ENCODE results near the gene BCR. TPM values are rescaled to one million over a fixed set of nuclear protein-coding genes. Genes with fewer than 3 reads are reported as not detected.

Gene BCR
- total RNA-seq, 2 experiments from 2014 or later, result 20.6 to 40.2 TPM

- ATAC-seq, result no peak
- no peaks in the 10 kb centered on the region for H3K36me3 Mint-ChIP-seq
- H3K4me1 Mint-ChIP-seq, result peaks cover 8% of the 10 kb centered on the region
- H3K4me3 Mint-ChIP-seq, result no peak overlapping the region
- DNase-seq, result no peak
- no peak overlapping the region for H3K27ac Mint-ChIP-seq
- no peaks in the 10 kb centered on the region for H3K27me3 Mint-ChIP-seq
- CTCF ChIA-PET, result interaction anchor here (1.8 to 3.1 kb wide), 3 partner anchors 10 to 198 kb away, joined by 6 to 13 read pairs (median 10); partner anchors contain the start of gene RAB36
- no peaks in the 10 kb centered on the region for H3K9me3 Mint-ChIP-seq (ENCODE audit: low read depth)
Observed at GRCh38 chr22:23155143-23155542, 25.2 kb upstream of the BCR start.

GRCh38 chr22:23155831-23156230, 24.5 kb upstream of the BCR start:
- Mint-ChIP-seq H3K9me3 (ENCODE audit: low read depth) (no peaks in the 10 kb centered on the region), H3K36me3 (no peaks in the 10 kb centered on the region), H3K27me3 (no peaks in the 10 kb centered on the region), H3K4me3 (no peak overlapping the region), H3K4me1 (peaks cover 8% of the 10 kb centered on the region), H3K27ac (no peak overlapping the region)
- DNase-seq, result no peak
- ATAC-seq, result no peak
- CTCF ChIA-PET, result interaction anchor here (0.9 to 3.1 kb wide), 4 partner anchors 11 to 126 kb away, joined by 3 to 13 read pairs (median 8); partner anchors contain the start of gene RAB36

GRCh38 chr22:23156286-23156685, 24.0 kb upstream of the BCR start:
- no peaks in the 10 kb centered on the region for H3K36me3 Mint-ChIP-seq
- H3K27me3 Mint-ChIP-seq, result no peaks in the 10 kb centered on the region
- DNase-seq (no peak), ATAC-seq (no peak)
- H3K4me3 Mint-ChIP-seq, result no peak overlapping the region
- H3K27ac Mint-ChIP-seq, result no peak overlapping the region
- CTCF ChIA-PET, result interaction anchor here (0.9 to 3.1 kb wide), 6 partner anchors 12 to 230 kb away, joined by 3 to 13 read pairs (median 6); partner anchors contain the start of gene RAB36
- H3K4me1 Mint-ChIP-seq, result peaks cover 8% of the 10 kb centered on the region
- H3K9me3 Mint-ChIP-seq (ENCODE audit: low read depth), result no peaks in the 10 kb centered on the region

- H3K9me3 Mint-ChIP-seq (ENCODE audit: low read depth), result no peaks in the 10 kb centered on the region
Observed at GRCh38 chr22:23157560-23158515, 22.5 kb upstream of the BCR start.

GRCh38 chr22:23158516-23159290, 21.6 kb upstream of the BCR start:
- H3K27ac Mint-ChIP-seq, result no peak overlapping the region
- no peak for ATAC-seq
- H3K36me3 Mint-ChIP-seq, result no peaks in the 10 kb centered on the region
- CTCF ChIA-PET, result interaction anchor here (1.7 kb wide), 1 partner anchor 20 kb away, joined by 4 read pairs; no protein-coding TSS in a partner anchor
- H3K9me3 Mint-ChIP-seq (ENCODE audit: low read depth), result no peaks in the 10 kb centered on the region
- DNase-seq, result no peak
- H3K4me1 Mint-ChIP-seq, result no peaks in the 10 kb centered on the region
- H3K4me3 Mint-ChIP-seq, result no peak overlapping the region
- no peaks in the 10 kb centered on the region for H3K27me3 Mint-ChIP-seq

More at GRCh38 chr22:23157560-23158515, 22.5 kb upstream of the BCR start:
- ATAC-seq (no peak), DNase-seq (no peak)
- H3K27ac Mint-ChIP-seq, result no peak overlapping the region
- no peaks in the 10 kb centered on the region for H3K36me3 Mint-ChIP-seq
- H3K4me3 Mint-ChIP-seq, result no peak overlapping the region
- no peaks in the 10 kb centered on the region for H3K27me3 Mint-ChIP-seq
- H3K4me1 Mint-ChIP-seq, result peaks cover 6% of the 10 kb centered on the region
- CTCF ChIA-PET, result interaction anchor here (1.0 to 3.1 kb wide), 6 partner anchors 11 to 228 kb away, joined by 3 to 13 read pairs (median 4); partner anchors contain the start of gene RAB36

- no peaks in the 10 kb centered on the region for H3K4me1 Mint-ChIP-seq
Observed at GRCh38 chr22:23159291-23159630, 21.0 kb upstream of the BCR start.

GRCh38 chr22:23161029-23161428, 19.3 kb upstream of the BCR start:
- no peak for DNase-seq
- ATAC-seq, result no peak
- Mint-ChIP-seq H3K27me3 (no peaks in the 10 kb centered on the region), H3K4me3 (no peak overlapping the region), H3K9me3 (ENCODE audit: low read depth) (no peaks in the 10 kb centered on the region), H3K4me1 (no peaks in the 10 kb centered on the region), H3K36me3 (no peaks in the 10 kb centered on the region), H3K27ac (no peak overlapping the region)
- CTCF ChIA-PET, result no interaction called here

More at GRCh38 chr22:23159291-23159630, 21.0 kb upstream of the BCR start:
- no peaks in the 10 kb centered on the region for H3K27me3 Mint-ChIP-seq
- H3K4me3 Mint-ChIP-seq, result no peak overlapping the region
- H3K9me3 Mint-ChIP-seq (ENCODE audit: low read depth), result no peaks in the 10 kb centered on the region
- no peaks in the 10 kb centered on the region for H3K36me3 Mint-ChIP-seq
- CTCF ChIA-PET, result no interaction called here
- ATAC-seq (no peak), DNase-seq (no peak)
- no peak overlapping the region for H3K27ac Mint-ChIP-seq

GRCh38 chr22:23161574-23161973, 18.7 kb upstream of the BCR start:
- Mint-ChIP-seq H3K4me3 (no peak overlapping the region), H3K9me3 (ENCODE audit: low read depth) (no peaks in the 10 kb centered on the region), H3K36me3 (no peaks in the 10 kb centered on the region), H3K27me3 (no peaks in the 10 kb centered on the region), H3K27ac (no peak overlapping the region), H3K4me1 (no peaks in the 10 kb centered on the region)
- CTCF ChIA-PET, result no interaction called here
- DNase-seq (no peak), ATAC-seq (no peak)

GRCh38 chr22:23163665-23164064, 16.6 kb upstream of the BCR start:
- CTCF ChIA-PET, result interaction anchor here (1.1 to 1.5 kb wide), 4 partner anchors 10 to 126 kb away, joined by 4 to 6 read pairs (median 4); no protein-coding TSS in a partner anchor
- no peak for DNase-seq
- no peaks in the 10 kb centered on the region for H3K9me3 Mint-ChIP-seq (ENCODE audit: low read depth)
- H3K4me3 Mint-ChIP-seq, result no peak overlapping the region
- ATAC-seq, result no peak
- no peak overlapping the region for H3K27ac Mint-ChIP-seq
- H3K36me3 Mint-ChIP-seq, result no peaks in the 10 kb centered on the region
- H3K4me1 Mint-ChIP-seq, result no peaks in the 10 kb centered on the region
- H3K27me3 Mint-ChIP-seq, result no peaks in the 10 kb centered on the region

GRCh38 chr22:23164091-23164490, 16.2 kb upstream of the BCR start:
- CTCF ChIA-PET, result interaction anchor here (1.1 to 1.5 kb wide), 4 partner anchors 10 to 126 kb away, joined by 4 to 6 read pairs (median 4); no protein-coding TSS in a partner anchor
- no peak overlapping the region for H3K27ac Mint-ChIP-seq

GRCh38 chr22:23166042-23166831, 14.1 kb upstream of the BCR start:
- ATAC-seq, result no peak
- Mint-ChIP-seq H3K9me3 (ENCODE audit: low read depth) (no peaks in the 10 kb centered on the region), H3K27ac (no peak overlapping the region), H3K27me3 (no peaks in the 10 kb centered on the region), H3K4me1 (no peaks in the 10 kb centered on the region), H3K36me3 (no peaks in the 10 kb centered on the region), H3K4me3 (no peak overlapping the region)
- CTCF ChIA-PET, result interaction anchor here (0.8 kb wide), 1 partner anchor 12 kb away, joined by 3 read pairs; no protein-coding TSS in a partner anchor
- DNase-seq, result no peak

More at GRCh38 chr22:23164091-23164490, 16.2 kb upstream of the BCR start:
- no peak for ATAC-seq
- Mint-ChIP-seq H3K36me3 (no peaks in the 10 kb centered on the region), H3K9me3 (ENCODE audit: low read depth) (no peaks in the 10 kb centered on the region), H3K27me3 (no peaks in the 10 kb centered on the region), H3K4me3 (no peak overlapping the region), H3K4me1 (no peaks in the 10 kb centered on the region)
- no peak for DNase-seq

GRCh38 chr22:23166841-23167616, 13.3 kb upstream of the BCR start:
- H3K4me1 Mint-ChIP-seq, result no peaks in the 10 kb centered on the region
- CTCF ChIA-PET, result no interaction called here

More at GRCh38 chr22:23166841-23167616, 13.3 kb upstream of the BCR start:
- Mint-ChIP-seq H3K36me3 (no peaks in the 10 kb centered on the region), H3K4me3 (no peak overlapping the region), H3K27ac (no peak overlapping the region), H3K9me3 (ENCODE audit: low read depth) (no peaks in the 10 kb centered on the region), H3K27me3 (no peaks in the 10 kb centered on the region)
- no peak for DNase-seq
- ATAC-seq, result no peak
